ENCODE measurements around the gene DNAAF3.

DNAAF3 gene

GRCh38 chr19:55131421-55131820 is 35.0 kb downstream of the DNAAF3 start:
- Histone ChIP-seq H3K27ac (ENCODE audit: poor library complexity, severe bottlenecking) (no peak overlapping the region), H3K4me3 (ENCODE audit: severe bottlenecking) (no peak overlapping the region), H3K27me3 (ENCODE audit: insufficient read depth, poor library complexity, severe bottlenecking) (no peaks in the 10 kb centered on the region), H3K36me3 (ENCODE audit: low read depth) (peaks cover 10% of the 10 kb centered on the region), H3K9me3 (ENCODE audit: severe bottlenecking) (no peaks in the 10 kb centered on the region), H3K4me1 (ENCODE audit: insufficient read depth, poor library complexity, severe bottlenecking) (no peaks in the 10 kb centered on the region)
- ATAC-seq (ENCODE audit: low read depth) (no peak), DNase-seq (ENCODE audit: low spot score) (no peak)
- TF ChIP-seq, protein P1, sequence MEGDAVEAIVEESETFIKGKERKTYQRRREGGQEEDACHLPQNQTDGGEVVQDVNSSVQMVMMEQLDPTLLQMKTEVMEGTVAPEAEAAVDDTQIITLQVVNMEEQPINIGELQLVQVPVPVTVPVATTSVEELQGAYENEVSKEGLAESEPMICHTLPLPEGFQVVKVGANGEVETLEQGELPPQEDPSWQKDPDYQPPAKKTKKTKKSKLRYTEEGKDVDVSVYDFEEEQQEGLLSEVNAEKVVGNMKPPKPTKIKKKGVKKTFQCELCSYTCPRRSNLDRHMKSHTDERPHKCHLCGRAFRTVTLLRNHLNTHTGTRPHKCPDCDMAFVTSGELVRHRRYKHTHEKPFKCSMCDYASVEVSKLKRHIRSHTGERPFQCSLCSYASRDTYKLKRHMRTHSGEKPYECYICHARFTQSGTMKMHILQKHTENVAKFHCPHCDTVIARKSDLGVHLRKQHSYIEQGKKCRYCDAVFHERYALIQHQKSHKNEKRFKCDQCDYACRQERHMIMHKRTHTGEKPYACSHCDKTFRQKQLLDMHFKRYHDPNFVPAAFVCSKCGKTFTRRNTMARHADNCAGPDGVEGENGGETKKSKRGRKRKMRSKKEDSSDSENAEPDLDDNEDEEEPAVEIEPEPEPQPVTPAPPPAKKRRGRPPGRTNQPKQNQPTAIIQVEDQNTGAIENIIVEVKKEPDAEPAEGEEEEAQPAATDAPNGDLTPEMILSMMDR (IDR thresholded peaks at IDR 0.05; ENCODE audit: poor library complexity, severe bottlenecking): no peak

DNA sequence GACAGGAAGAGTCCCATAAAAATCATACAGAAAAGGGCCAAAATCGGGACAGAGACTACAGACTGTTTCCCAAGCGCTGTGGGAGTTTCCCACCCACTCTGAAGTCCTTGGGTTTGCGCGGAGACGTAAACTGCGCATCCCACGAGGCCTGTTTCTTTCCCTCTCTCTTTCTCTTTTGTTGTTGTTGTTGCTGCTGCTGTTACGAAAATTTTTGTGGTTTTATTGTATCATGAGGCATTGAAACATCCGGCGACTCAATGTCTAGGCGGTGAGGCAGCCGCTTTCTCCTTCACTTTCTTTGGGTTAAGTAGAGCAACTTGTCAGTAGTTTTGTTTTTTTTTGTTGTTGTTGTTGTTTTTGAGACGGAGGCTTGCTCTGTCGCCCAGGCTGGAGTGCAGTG is 47.4 kb downstream of the DNAAF3 start:
- no peak overlapping the region for H3K4me3 ChIP-seq (ENCODE audit: severe bottlenecking)
- H3K27ac ChIP-seq (ENCODE audit: poor library complexity, severe bottlenecking): no peak overlapping the region
- H3K9me3 ChIP-seq (ENCODE audit: severe bottlenecking): no peaks in the 10 kb centered on the region
- no peaks in the 10 kb centered on the region for H3K36me3 ChIP-seq (ENCODE audit: low read depth)
- peaks cover 10% of the 10 kb centered on the region for H3K4me1 ChIP-seq (ENCODE audit: insufficient read depth, poor library complexity, severe bottlenecking)
- H3K27me3 ChIP-seq (ENCODE audit: insufficient read depth, poor library complexity, severe bottlenecking): no peaks in the 10 kb centered on the region
- TF ChIP-seq, protein P1 (IDR thresholded peaks at IDR 0.05; ENCODE audit: poor library complexity, severe bottlenecking): no peak
- no peak for DNase-seq (ENCODE audit: low spot score)
- no peak for ATAC-seq (ENCODE audit: low read depth)

DNA sequence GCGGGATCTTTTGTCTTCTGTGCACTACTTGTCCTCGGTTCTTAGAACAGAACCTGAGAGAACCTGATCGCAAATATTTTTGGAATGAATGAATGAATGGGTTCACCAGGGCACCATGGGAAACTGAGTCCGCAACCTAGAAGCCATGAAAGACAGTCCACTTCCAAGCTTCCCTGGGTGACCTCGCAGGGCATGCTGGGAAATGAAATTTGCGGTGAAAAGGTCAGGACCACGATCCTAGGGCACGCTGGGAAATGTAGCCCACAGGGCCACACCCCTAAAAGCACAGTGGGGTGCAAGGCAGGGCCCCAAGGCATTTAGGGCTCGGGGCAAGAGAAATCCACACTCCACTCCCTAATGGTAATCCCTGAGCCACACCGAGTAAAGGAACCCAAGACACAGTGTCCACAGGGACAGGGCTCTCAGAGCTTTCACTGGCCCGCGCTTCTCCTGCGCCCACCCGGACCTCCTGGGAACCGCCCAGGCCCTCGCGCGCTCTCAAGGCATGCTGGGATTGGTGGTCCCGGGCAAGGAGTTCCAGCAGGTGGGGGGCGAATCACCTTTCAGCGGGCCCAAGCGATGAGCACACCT is 47.9 kb downstream of the DNAAF3 start:
- TF ChIP-seq, protein P1 (IDR thresholded peaks at IDR 0.05; ENCODE audit: poor library complexity, severe bottlenecking): no peak
- DNase-seq (ENCODE audit: low spot score) (no peak), ATAC-seq (ENCODE audit: low read depth) (no peak)
- Histone ChIP-seq H3K27me3 (ENCODE audit: insufficient read depth, poor library complexity, severe bottlenecking) (no peaks in the 10 kb centered on the region), H3K27ac (ENCODE audit: poor library complexity, severe bottlenecking) (peak overlapping the region; percentile 49), H3K9me3 (ENCODE audit: severe bottlenecking) (no peaks in the 10 kb centered on the region), H3K36me3 (ENCODE audit: low read depth) (no peaks in the 10 kb centered on the region), H3K4me1 (ENCODE audit: insufficient read depth, poor library complexity, severe bottlenecking) (peaks cover 10% of the 10 kb centered on the region), H3K4me3 (ENCODE audit: severe bottlenecking) (peak overlapping the region; percentile 92)

DNA sequence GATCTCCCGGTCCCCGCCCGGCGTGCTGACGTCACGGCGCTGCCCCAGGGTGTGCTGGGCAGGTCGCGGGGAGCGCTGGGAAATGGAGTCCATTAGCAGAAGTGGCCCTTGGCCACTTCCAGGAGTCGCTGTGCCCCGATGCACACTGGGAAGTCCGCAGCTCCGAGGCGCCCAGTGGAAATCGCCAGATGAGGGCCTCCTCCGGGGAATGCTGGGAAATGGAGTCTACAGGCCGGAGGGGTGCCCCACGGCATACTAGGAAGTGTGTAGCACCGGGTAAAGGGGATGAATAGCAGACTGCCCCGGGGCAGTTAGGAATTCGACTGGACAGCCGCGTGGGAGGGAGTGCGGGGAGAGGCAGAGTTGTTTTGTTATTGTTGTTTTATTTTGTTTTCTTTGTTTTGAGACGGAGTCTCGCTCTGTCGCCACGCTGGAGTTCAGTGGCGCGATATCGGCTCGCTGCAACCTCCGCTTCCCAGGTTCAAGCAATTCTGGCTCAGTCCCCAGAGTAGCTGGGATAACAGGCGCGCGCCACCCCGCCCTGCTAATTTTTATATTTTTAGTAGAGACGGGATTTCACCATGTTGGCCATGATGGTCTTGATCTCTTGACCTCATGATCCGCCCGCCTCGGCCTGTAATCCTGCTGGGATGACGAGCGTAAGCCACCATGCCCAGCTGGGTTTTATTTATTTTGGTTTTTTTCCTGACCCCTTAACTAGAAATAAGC is 48.6 kb downstream of the DNAAF3 start:
- peak; percentile 95 for ATAC-seq (ENCODE audit: low read depth)
- Histone ChIP-seq H3K9me3 (ENCODE audit: severe bottlenecking) (no peaks in the 10 kb centered on the region), H3K27ac (ENCODE audit: poor library complexity, severe bottlenecking) (peak overlapping the region; percentile 49), H3K27me3 (ENCODE audit: insufficient read depth, poor library complexity, severe bottlenecking) (no peaks in the 10 kb centered on the region), H3K4me1 (ENCODE audit: insufficient read depth, poor library complexity, severe bottlenecking) (peaks cover 10% of the 10 kb centered on the region), H3K36me3 (ENCODE audit: low read depth) (no peaks in the 10 kb centered on the region), H3K4me3 (ENCODE audit: severe bottlenecking) (peak overlapping the region; percentile 92)
- DNase-seq (ENCODE audit: low spot score): peak; percentile 98
- TF ChIP-seq, protein P1 (IDR thresholded peaks at IDR 0.05; ENCODE audit: poor library complexity, severe bottlenecking): no peak
